ENCODE measurements around the gene NBEA.

GRCh38 chr13:35617420-35617819 is 675.4 kb downstream of the NBEA start:
- no peak for TF ChIP-seq CTCF (tag by site-specific recombination; IDR thresholded peaks at IDR 0.05)
- TF ChIP-seq KLF16 (tag by site-specific recombination; IDR thresholded peaks at IDR 0.05) = no peak
- TF ChIP-seq ZNF777 (tag by site-specific recombination; IDR thresholded peaks at IDR 0.05; ENCODE audit: borderline replicate concordance) = no peak
- TF ChIP-seq MEIS1 (CRISPR knock-in tag; IDR thresholded peaks at IDR 0.05; ENCODE audit: borderline replicate concordance) = no peak
- TF ChIP-seq GLIS2 (tag by site-specific recombination; IDR thresholded peaks at IDR 0.05) = no peak
- no peak for TF ChIP-seq KLF10 (tag by site-specific recombination; IDR thresholded peaks at IDR 0.05)
- TF ChIP-seq ZNF585B (tag by site-specific recombination; IDR thresholded peaks at IDR 0.05) = no peak
- no peak for TF ChIP-seq ZNF280D (tag by site-specific recombination; IDR thresholded peaks at IDR 0.05)
- TF ChIP-seq ZNF394 (tag by site-specific recombination; IDR thresholded peaks at IDR 0.05; ENCODE audit: borderline replicate concordance) = no peak
- TF ChIP-seq ZNF701 (tag by site-specific recombination; IDR thresholded peaks at IDR 0.05) = no peak
- TF ChIP-seq ZNF214 (tag by site-specific recombination; IDR thresholded peaks at IDR 0.05; ENCODE audit: borderline replicate concordance) = no peak
- no peak for TF ChIP-seq ZNF274 (IDR thresholded peaks at IDR 0.05; ENCODE audit: low read length)
- no peak for TF ChIP-seq ZNF274 (tag by site-specific recombination; IDR thresholded peaks at IDR 0.05; ENCODE audit: borderline replicate concordance)
